Small intestine (tissue), 7 donors: ENCODE results near the gene ZNF331. TPM values are rescaled to one million over a fixed set of nuclear protein-coding genes. Genes with fewer than 3 reads are reported as not detected.

Source experiments
- DNase-seq, 2 donors: peaks; one replicate each; pipeline versions ENCODE4 v3.0.0 to v3.0.0-alpha.2; 2013
- FAIRE-seq: peaks from 2 replicates; lab custom pipeline; 2012; peaks lifted over from hg19 to GRCh38; lab: Jason Lieb, UNC
- H3K27ac ChIP-seq, 3 donors: one replicate each; pipeline ENCODE4 v1.5.1; 2013; ENCODE audit warnings: low read length in 2 of 3, mild to moderate bottlenecking in 2 of 3, control low read depth in 1 of 3, inconsistent platforms in 1 of 3, low read depth in 1 of 3, moderate library complexity in 1 of 3
- H3K27me3 ChIP-seq, 3 donors: one replicate each; pipeline ENCODE4 v1.6.1; 2013; ENCODE audit warnings: low read length in 3 of 3, inconsistent platforms in 1 of 3; ENCODE audit not compliant: control insufficient read depth in 3 of 3, insufficient read depth in 3 of 3
- H3K36me3 ChIP-seq, 3 donors: one replicate each; pipeline ENCODE4 v1.6.1; 2013; ENCODE audit warnings: low read length in 3 of 3, inconsistent platforms in 1 of 3, low read depth in 1 of 3, mild to moderate bottlenecking in 1 of 3, moderate library complexity in 1 of 3; ENCODE audit not compliant: control insufficient read depth in 3 of 3, insufficient read depth in 2 of 3
- H3K4me1 ChIP-seq, 3 donors: one replicate each; pipeline ENCODE4 v1.6.1; 2013; ENCODE audit warnings: low read length in 2 of 3, inconsistent platforms in 1 of 3, low read depth in 1 of 3, mild to moderate bottlenecking in 1 of 3, moderate library complexity in 1 of 3; ENCODE audit not compliant: control insufficient read depth in 3 of 3, insufficient read depth in 2 of 3
- H3K4me3 ChIP-seq, 3 donors: one replicate each; pipeline ENCODE4 v1.5.1; 2013; ENCODE audit warnings: low read length in 3 of 3, control low read depth in 1 of 3, inconsistent platforms in 1 of 3, low read depth in 1 of 3, mild to moderate bottlenecking in 1 of 3, moderate library complexity in 1 of 3
- H3K9me3 ChIP-seq, 2 donors: one replicate each; pipeline ENCODE4 v1.6.1; 2013; ENCODE audit warnings: low read depth in 1 of 2, low read length in 1 of 2; ENCODE audit not compliant: control insufficient read depth in 2 of 2, insufficient read depth in 1 of 2
- WGBS, 3 donors: extraction: QIAGEN DNeasy Blood & Tissue Kit; methylation state at CpG; one replicate each; pipeline ENCODE4 v1.1.7; 2013; 5-methylcytosine and 5-hydroxymethylcytosine counted together
- polyA plus RNA-seq, 4 donors: library from polyadenylated mRNA; stranded (reverse) in 3 of 4; unstranded in 1 of 4; fragments of 200-250 nt in 3 of 4; fragments of 120-200 nt in 1 of 4; gene quantifications; one replicate each; pipeline versions ENCODE4 v1.2.1 to v1.2.3, GENCODE V29; 2013
- donor health status: healthy with polysubstance abuse.
- donor health status: control.
- donor health status: control.
- donor health status: Bipolar disorder and iron deficiency.
- donor health status: healthy.

Gene ZNF331
- polyA plus RNA-seq, 4 donors: 2.2 to 18.5 (median 4.7) TPM

GRCh38 chr19:53555352-53555751, 17.4 kb downstream of the ZNF331 start:
- DNase-seq (no peak), FAIRE-seq (no peak)
- H3K36me3 ChIP-seq: peaks cover 0 to 4% (median 2%) of the 10 kb centered on the region in 3 donors
- H3K9me3 ChIP-seq: no peaks in the 10 kb centered on the region
- 80 to 87% (median 86%) methylated on average over 13 of the region's 13 CpGs for WGBS, 3 donors
- H3K4me3 ChIP-seq: no peak overlapping the region
- H3K27me3 ChIP-seq: no peaks in the 10 kb centered on the region
- H3K4me1 ChIP-seq: no peaks in the 10 kb centered on the region
- H3K27ac ChIP-seq: peak overlapping the region in 1 of 3 donors; percentile 91

DNA sequence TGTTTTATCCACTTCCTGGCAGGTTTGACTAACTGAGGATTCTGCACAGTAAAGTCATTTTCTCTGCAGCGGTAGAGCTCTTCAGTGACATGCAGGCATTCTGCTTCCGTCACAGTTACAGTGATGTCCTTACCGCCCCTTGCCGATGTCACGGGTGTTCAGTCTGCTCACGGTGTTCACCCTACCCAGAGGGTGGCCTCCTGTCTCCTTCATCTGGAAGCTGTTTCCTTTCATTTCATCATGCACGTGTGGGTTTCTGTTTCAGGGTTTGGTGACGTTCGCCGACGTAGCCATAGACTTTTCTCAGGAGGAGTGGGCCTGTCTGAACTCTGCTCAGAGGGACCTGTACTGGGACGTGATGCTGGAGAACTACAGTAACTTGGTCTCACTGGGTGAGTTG, 33.4 kb downstream of the ZNF331 start:
- H3K4me1 ChIP-seq: no peaks in the 10 kb centered on the region
- no peak for DNase-seq
- no peak overlapping the region for H3K4me3 ChIP-seq
- 96 to 97% (median 96%) methylated on average over 12 of the region's 12 CpGs for WGBS, 3 donors
- no peak overlapping the region for H3K27ac ChIP-seq
- FAIRE-seq: no peak
- peaks cover 2 to 36% (median 17%) of the 10 kb centered on the region in 3 donors for H3K36me3 ChIP-seq
- H3K27me3 ChIP-seq: no peaks in the 10 kb centered on the region
- peaks cover 3 to 16% of the 10 kb centered on the region in 2 donors for H3K9me3 ChIP-seq

DNA sequence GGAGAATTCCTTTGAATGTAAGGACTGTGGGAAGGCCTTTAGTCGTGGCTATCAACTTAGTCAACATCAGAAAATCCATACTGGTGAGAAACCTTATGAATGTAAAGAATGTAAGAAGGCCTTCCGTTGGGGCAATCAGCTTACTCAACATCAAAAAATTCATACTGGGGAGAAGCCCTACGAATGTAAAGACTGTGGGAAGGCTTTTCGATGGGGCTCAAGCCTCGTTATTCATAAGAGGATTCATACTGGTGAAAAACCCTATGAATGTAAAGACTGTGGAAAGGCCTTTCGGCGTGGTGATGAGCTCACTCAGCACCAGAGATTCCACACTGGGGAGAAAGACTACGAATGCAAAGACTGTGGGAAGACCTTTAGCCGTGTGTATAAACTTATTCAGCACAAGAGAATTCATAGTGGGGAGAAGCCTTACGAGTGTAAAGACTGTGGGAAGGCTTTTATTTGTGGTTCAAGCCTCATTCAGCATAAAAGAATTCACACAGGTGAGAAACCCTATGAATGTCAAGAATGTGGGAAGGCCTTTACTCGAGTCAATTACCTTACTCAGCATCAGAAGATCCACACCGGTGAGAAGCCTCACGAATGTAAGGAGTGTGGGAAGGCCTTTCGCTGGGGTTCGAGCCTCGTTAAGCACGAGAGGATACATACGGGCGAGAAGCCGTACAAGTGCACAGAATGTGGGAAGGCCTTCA, 39.2 kb downstream of the ZNF331 start:
- FAIRE-seq (no peak), DNase-seq (no peak)
- Histone ChIP-seq H3K4me1 (no peaks in the 10 kb centered on the region), H3K27me3 (no peaks in the 10 kb centered on the region), H3K4me3 (no peak overlapping the region), H3K36me3 (peaks cover 14 to 36% (median 22%) of the 10 kb centered on the region in 3 donors), H3K27ac (no peak overlapping the region), H3K9me3 (peaks cover 11 to 50% of the 10 kb centered on the region in 2 donors)
- WGBS, 3 donors: 94 to 95% (median 95%) methylated on average over 20 of the region's 20 CpGs

- Histone ChIP-seq H3K36me3 (peaks cover 12 to 33% (median 17%) of the 10 kb centered on the region in 3 donors), H3K9me3 (peaks cover 11 to 52% of the 10 kb centered on the region in 2 donors), H3K4me3 (no peak overlapping the region), H3K27ac (no peak overlapping the region), H3K4me1 (no peaks in the 10 kb centered on the region), H3K27me3 (no peaks in the 10 kb centered on the region)
- FAIRE-seq (no peak), DNase-seq (no peak)
- 96 to 99% (median 98%) methylated on average over 12 of the region's 12 CpGs for WGBS, 3 donors
Measured at GRCh38 chr19:53577968-53578367, 40.0 kb downstream of the ZNF331 start.

- H3K4me1 ChIP-seq: no peaks in the 10 kb centered on the region
- no peaks in the 10 kb centered on the region for H3K27me3 ChIP-seq
- FAIRE-seq: no peak
- no peak overlapping the region for H3K27ac ChIP-seq
- 76 to 83% (median 82%) methylated on average over 2 of the region's 2 CpGs for WGBS, 3 donors
- no peak for DNase-seq
- H3K36me3 ChIP-seq: peaks cover 12 to 20% (median 12%) of the 10 kb centered on the region in 3 donors
- no peak overlapping the region for H3K4me3 ChIP-seq
- peaks cover 11 to 44% of the 10 kb centered on the region in 2 donors for H3K9me3 ChIP-seq
Measured at GRCh38 chr19:53579518-53579917, 41.6 kb downstream of the ZNF331 start.

GRCh38 chr19:53580871-53581835, 43.2 kb downstream of the ZNF331 start:
- peaks cover 11 to 13% (median 12%) of the 10 kb centered on the region in 3 donors for H3K36me3 ChIP-seq
- no peaks in the 10 kb centered on the region for H3K27me3 ChIP-seq
- H3K9me3 ChIP-seq: peaks cover 11 to 40% of the 10 kb centered on the region in 2 donors
- DNase-seq (no peak), FAIRE-seq (no peak)
- no peak overlapping the region for H3K4me3 ChIP-seq
- 83 to 85% (median 84%) methylated on average over 17 of the region's 17 CpGs for WGBS, 3 donors
- H3K27ac ChIP-seq: no peak overlapping the region
- no peaks in the 10 kb centered on the region for H3K4me1 ChIP-seq

GRCh38 chr19:53581871-53582279, 43.9 kb downstream of the ZNF331 start:
- WGBS, 3 donors: 72 to 76% (median 73%) methylated on average over 6 of the region's 6 CpGs
- Histone ChIP-seq H3K9me3 (peaks cover 9 to 36% of the 10 kb centered on the region in 2 donors), H3K27ac (no peak overlapping the region), H3K4me3 (no peak overlapping the region), H3K27me3 (no peaks in the 10 kb centered on the region), H3K4me1 (no peaks in the 10 kb centered on the region), H3K36me3 (peaks cover 8 to 12% (median 9%) of the 10 kb centered on the region in 3 donors)
- FAIRE-seq (no peak), DNase-seq (no peak)

DNA sequence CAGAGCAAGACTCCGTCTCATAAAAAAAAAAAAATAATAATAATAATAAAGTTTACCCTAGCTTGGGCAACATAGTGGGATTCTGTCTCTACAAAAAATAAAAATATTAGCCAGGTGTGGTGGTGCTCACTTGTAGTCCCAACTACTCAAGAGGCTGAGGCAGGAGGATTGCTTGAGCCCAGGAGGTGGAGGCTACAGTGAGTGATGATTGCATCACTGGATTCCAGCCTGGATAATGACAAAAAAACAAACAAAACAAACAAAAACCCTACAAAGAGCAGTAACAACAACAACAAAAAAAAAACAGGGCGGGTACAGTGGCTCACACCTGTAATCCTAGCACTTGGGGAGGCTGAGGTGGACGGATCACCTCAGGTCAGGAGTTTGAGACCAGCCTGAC, 45.2 kb downstream of the ZNF331 start:
- H3K9me3 ChIP-seq: peaks cover 3 to 23% of the 10 kb centered on the region in 2 donors
- 80 to 94% (median 86%) methylated on average over 3 of the region's 3 CpGs for WGBS, 3 donors
- FAIRE-seq (no peak), DNase-seq (no peak)
- H3K36me3 ChIP-seq: no peaks in the 10 kb centered on the region
- no peaks in the 10 kb centered on the region for H3K4me1 ChIP-seq
- no peaks in the 10 kb centered on the region for H3K27me3 ChIP-seq
- no peak overlapping the region for H3K4me3 ChIP-seq
- H3K27ac ChIP-seq: no peak overlapping the region
